ENCODE data around the gene PLA2G6. TPM values are rescaled to one million over a fixed set of nuclear protein-coding genes. Genes with fewer than 3 reads are reported as not detected.
"Not testable (repeated sequence)": the region's sequence is repeated elsewhere in the genome, so short reads cannot be mapped to it uniquely, and the experiment has no call there.

The PLA2G6 gene
- total and polyA plus RNA-seq, 2 experiments from 2014 or later: 5.5 to 6.5 TPM

DNA sequence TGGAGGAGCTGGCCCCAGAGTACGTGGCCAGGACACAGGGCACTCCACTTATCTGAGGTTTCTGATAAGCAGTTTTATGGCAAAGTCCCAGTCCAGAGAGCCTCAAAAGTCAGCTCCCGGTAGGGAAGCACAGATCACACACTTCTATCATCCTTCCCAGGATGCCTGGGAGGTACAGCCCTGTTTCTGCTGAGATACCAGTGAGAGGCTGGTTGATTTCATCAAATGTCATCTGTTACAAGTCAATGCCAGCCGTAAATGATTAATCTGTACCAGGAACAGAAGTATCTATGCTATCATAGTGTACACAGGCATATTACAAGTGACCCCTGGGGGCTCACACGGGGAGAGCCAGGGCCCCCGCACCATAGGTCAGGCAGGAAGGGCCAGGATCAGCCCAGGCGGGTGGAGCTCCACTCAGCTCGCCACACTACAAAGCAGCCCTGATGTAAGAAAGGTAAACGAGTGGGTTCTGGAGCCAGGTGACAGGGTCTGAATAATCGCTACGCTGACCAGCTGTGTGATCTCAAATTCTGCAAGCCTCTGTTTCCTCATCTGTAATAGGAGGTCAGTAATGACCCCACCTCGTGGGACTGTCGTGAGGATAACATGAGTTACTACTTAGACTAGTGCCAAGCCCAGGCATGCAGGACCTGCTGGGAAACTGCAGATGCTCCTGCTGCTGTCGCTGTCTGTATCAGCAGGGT lies 17.6 kb downstream of the PLA2G6 start:
- no peak overlapping the region for H2AFZ ChIP-seq
- H3K27ac ChIP-seq: no peak overlapping the region
- H4K20me1 ChIP-seq (ENCODE audit: insufficient read depth): no peaks in the 10 kb centered on the region
- no peak for TF ChIP-seq EZH2 (IDR thresholded peaks at IDR 0.05; ENCODE audit: insufficient read depth, poor library complexity, severe bottlenecking)
- TF ChIP-seq EZH2phosphoT487 (IDR thresholded peaks at IDR 0.05; ENCODE audit: insufficient read depth, low read depth): no peak
- WGBS, 2 experiments (ENCODE audit: low coverage in 1 of 2, low lambda C conversion rate in 2 of 2, missing lambda C conversion rate in 2 of 2): 86 to 88% methylated on average over 13 of the region's 13 CpGs
- no peaks in the 10 kb centered on the region for H3K36me3 ChIP-seq (ENCODE audit: low read depth)
- no peaks in the 10 kb centered on the region for H3K9me2 ChIP-seq (ENCODE audit: insufficient read depth)
- H3K4me1 ChIP-seq (ENCODE audit: insufficient read depth): 0 out of 2 replicates have a peak, but pooled peaks cover 4% of the 10 kb centered on the region
- no peaks in the 10 kb centered on the region for H3F3A ChIP-seq (ENCODE audit: insufficient read depth)
- H3K9ac ChIP-seq: no peak overlapping the region
- H3K4me2 ChIP-seq (ENCODE audit: unreplicated experiment): no peak overlapping the region
- DNase-seq: no peak
- no peaks in the 10 kb centered on the region for H3K79me2 ChIP-seq (ENCODE audit: insufficient read depth)
- no peaks in the 10 kb centered on the region for H3K9me3 ChIP-seq (ENCODE audit: low read depth)
- in situ Hi-C loops (cut with MboI): no loop called here
- H3K27me3 ChIP-seq (replicated peaks; ENCODE audit: insufficient read depth): no peaks in the 10 kb centered on the region
- no peak overlapping the region for H3K4me3 ChIP-seq

DNA sequence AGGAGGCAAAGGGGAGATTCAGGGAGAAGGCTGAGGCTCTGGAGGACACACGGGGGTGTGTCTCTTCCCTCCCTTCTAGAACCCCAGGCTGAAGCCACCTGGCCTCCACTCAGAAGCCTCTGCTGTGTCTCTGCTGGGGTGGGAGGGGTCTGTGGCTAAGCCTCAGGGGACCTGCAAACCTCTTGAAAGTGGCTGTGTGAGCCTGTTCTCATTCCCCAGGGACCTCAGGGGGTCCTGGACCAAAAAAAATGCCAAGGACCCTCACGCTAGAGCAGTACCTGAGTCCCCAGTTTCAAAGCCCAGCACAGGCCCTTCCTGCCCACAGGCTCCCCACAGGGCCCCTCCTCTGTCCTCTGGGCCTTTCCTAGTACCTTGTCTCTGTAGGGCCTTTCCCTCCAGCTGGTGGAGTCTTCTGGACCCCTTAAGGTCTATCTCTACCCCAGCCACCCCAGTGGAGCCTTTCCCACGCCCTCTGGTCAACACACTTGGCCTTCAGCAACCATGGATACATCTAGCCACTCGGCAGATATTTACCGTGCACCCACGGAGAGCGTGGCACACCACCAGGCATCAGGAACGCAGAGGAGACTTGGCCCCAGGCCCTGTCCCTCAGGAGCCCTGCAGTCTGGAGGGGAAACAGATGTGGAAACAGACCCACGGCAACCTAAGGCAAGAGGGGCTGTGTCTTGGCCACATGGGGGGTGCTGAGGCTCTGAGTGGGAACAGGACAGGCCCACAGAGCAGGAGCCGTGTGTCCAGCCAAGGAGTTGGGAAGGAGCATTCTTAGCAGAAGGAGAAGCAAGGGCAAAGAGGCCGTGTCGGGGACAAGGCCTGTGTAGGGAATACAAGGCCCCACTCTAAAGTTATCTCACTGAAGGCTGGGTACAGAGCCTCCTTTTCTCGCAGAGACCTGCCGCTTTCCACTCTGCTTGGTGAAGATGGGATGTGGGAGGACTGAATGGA lies 18.5 kb downstream of the PLA2G6 start:
- no peaks in the 10 kb centered on the region for H4K20me1 ChIP-seq (ENCODE audit: insufficient read depth)
- H3K27ac ChIP-seq: no peak overlapping the region
- no peak for DNase-seq
- H3K9me3 ChIP-seq (ENCODE audit: low read depth): no peaks in the 10 kb centered on the region
- no peaks in the 10 kb centered on the region for H3K9me2 ChIP-seq (ENCODE audit: insufficient read depth)
- 0 out of 2 replicates have a peak, but pooled peaks cover 4% of the 10 kb centered on the region for H3K4me1 ChIP-seq (ENCODE audit: insufficient read depth)
- 79 to 81% methylated on average over 14 of the region's 14 CpGs for WGBS, 2 experiments (ENCODE audit: low coverage in 1 of 2, low lambda C conversion rate in 2 of 2, missing lambda C conversion rate in 2 of 2)
- H3K79me2 ChIP-seq (ENCODE audit: insufficient read depth): no peaks in the 10 kb centered on the region
- no peak overlapping the region for H3K9ac ChIP-seq
- H3K4me2 ChIP-seq (ENCODE audit: unreplicated experiment): no peak overlapping the region
- H2AFZ ChIP-seq: no peak overlapping the region
- H3K4me3 ChIP-seq: no peak overlapping the region
- H3K36me3 ChIP-seq (ENCODE audit: low read depth): no peaks in the 10 kb centered on the region
- no peaks in the 10 kb centered on the region for H3K27me3 ChIP-seq (replicated peaks; ENCODE audit: insufficient read depth)
- TF ChIP-seq EZH2phosphoT487 (IDR thresholded peaks at IDR 0.05; ENCODE audit: insufficient read depth, low read depth) (no peak), EZH2 (IDR thresholded peaks at IDR 0.05; ENCODE audit: insufficient read depth, poor library complexity, severe bottlenecking) (no peak)
- in situ Hi-C loops (cut with MboI): no loop called here
- H3F3A ChIP-seq (ENCODE audit: insufficient read depth): no peaks in the 10 kb centered on the region

DNA sequence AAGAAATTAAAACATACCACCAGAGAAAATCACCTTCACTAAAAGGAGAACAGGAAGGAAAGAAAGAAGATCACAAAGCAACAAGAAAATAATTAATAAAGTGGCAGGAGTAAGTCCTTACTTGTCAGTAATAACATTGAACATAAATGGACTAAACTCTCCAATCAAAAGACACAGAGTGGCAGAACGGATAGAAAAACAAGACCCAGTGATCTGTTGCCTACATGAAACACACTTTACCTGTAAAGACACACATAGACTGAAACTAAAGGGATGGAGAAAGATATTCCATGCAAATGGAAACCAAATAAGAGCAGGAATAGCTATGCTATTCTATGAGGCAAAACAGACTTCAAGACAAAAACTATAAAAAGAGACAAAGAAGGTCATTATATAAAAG lies 25.9 kb downstream of the PLA2G6 start:
- Histone ChIP-seq H3K4me1 (ENCODE audit: insufficient read depth) (no peaks in the 10 kb centered on the region), H3K9ac (no peak overlapping the region), H3F3A (ENCODE audit: insufficient read depth) (no peaks in the 10 kb centered on the region), H3K4me3 (no peak overlapping the region), H3K4me2 (ENCODE audit: unreplicated experiment) (no peak overlapping the region), H3K9me3 (ENCODE audit: low read depth) (no peaks in the 10 kb centered on the region), H3K79me2 (ENCODE audit: insufficient read depth) (no peaks in the 10 kb centered on the region), H4K20me1 (ENCODE audit: insufficient read depth) (no peaks in the 10 kb centered on the region), H3K9me2 (ENCODE audit: insufficient read depth) (no peaks in the 10 kb centered on the region), H3K27ac (no peak overlapping the region), H3K36me3 (ENCODE audit: low read depth) (no peaks in the 10 kb centered on the region), H2AFZ (no peak overlapping the region), H3K27me3 (replicated peaks; ENCODE audit: insufficient read depth) (no peaks in the 10 kb centered on the region)
- no peak for DNase-seq
- 83 to 94% methylated on average over 1 of the region's 1 CpG for WGBS, 2 experiments (ENCODE audit: low coverage in 1 of 2, low lambda C conversion rate in 2 of 2, missing lambda C conversion rate in 2 of 2)
- TF ChIP-seq EZH2 (IDR thresholded peaks at IDR 0.05; ENCODE audit: insufficient read depth, poor library complexity, severe bottlenecking) (no peak), EZH2phosphoT487 (IDR thresholded peaks at IDR 0.05; ENCODE audit: insufficient read depth, low read depth) (no peak)
- in situ Hi-C loops (cut with MboI): no loop called here

DNA sequence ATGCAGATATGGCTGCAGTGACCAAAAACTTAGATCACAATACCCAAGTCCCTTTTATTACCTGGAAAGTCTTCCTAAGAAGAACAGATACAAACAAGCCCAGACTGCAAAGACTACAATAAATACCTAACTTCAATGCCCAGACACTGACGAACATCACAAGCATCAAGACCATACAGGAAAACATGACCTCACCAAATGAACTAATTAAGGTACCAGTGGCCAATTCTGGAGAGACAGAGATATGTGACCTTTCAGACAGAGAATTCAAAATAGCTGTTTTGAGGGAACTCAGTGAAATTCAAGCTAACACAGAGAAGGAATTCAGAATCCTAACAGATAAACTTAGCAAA lies 27.1 kb downstream of the PLA2G6 start:
- H4K20me1 ChIP-seq (ENCODE audit: insufficient read depth); DNase-seq; H3K79me2 ChIP-seq (ENCODE audit: insufficient read depth); H3K36me3 ChIP-seq (ENCODE audit: low read depth); H3K4me3 ChIP-seq; H3K27ac ChIP-seq; H3K9ac ChIP-seq; H2AFZ ChIP-seq; H3K4me2 ChIP-seq (ENCODE audit: unreplicated experiment); H3K9me3 ChIP-seq (ENCODE audit: low read depth); H3K4me1 ChIP-seq (ENCODE audit: insufficient read depth); H3K27me3 ChIP-seq (replicated peaks; ENCODE audit: insufficient read depth); H3K9me2 ChIP-seq (ENCODE audit: insufficient read depth); in situ Hi-C loops (cut with MboI); H3F3A ChIP-seq (ENCODE audit: insufficient read depth): not testable (repeated sequence)
- 53 to 60% methylated on average over 1 of the region's 1 CpG for WGBS, 2 experiments (ENCODE audit: low coverage in 1 of 2, low lambda C conversion rate in 2 of 2, missing lambda C conversion rate in 2 of 2)

Data from GM23248 (cell line).